Keratinocyte (primary cell): ENCODE results near the gene OR14A16. TPM values are rescaled to one million over a fixed set of nuclear protein-coding genes. Genes with fewer than 3 reads are reported as not detected.

Source experiments
- DNase-seq: peaks from one replicate; pipeline ENCODE4 v3.0.0-alpha.2; 2011; ENCODE audit warnings: low read depth, missing footprints, low spot score
- FAIRE-seq: peaks from 2 replicates; lab custom pipeline; 2011; peaks lifted over from hg19 to GRCh38; lab: Jason Lieb, UNC
- H2AFZ ChIP-seq: 2 replicates; pipeline ENCODE4 v1.6.0; 2012; ENCODE audit warnings: low read length, control low read depth, inconsistent platforms; ENCODE audit not compliant: control insufficient read depth
- H3K27ac ChIP-seq: 2 replicates; pipeline ENCODE4 v1.5.1; 2011; ENCODE audit warnings: low read length; ENCODE audit not compliant: control insufficient read depth, insufficient read depth
- H3K27me3 ChIP-seq: 3 replicates; pipeline ENCODE4 v1.6.0; 2011; ENCODE audit warnings: low read length; ENCODE audit not compliant: control insufficient read depth, insufficient read depth; ENCODE audit errors: extremely low read depth
- H3K36me3 ChIP-seq, 2 experiments: 2 replicates in 1 of 2; 3 replicates in 1 of 2; pipeline ENCODE4 v1.5.1; 2011; ENCODE audit warnings: low read length in 2 of 2, mild to moderate bottlenecking in 1 of 2; ENCODE audit not compliant: control insufficient read depth in 2 of 2, insufficient read depth in 2 of 2; ENCODE audit errors: extremely low read depth in 1 of 2
- H3K4me1 ChIP-seq: 3 replicates; pipeline ENCODE4 v1.5.1; 2011; ENCODE audit warnings: low read length; ENCODE audit not compliant: control insufficient read depth, insufficient read depth; ENCODE audit errors: extremely low read depth
- H3K4me2 ChIP-seq: 3 replicates; pipeline ENCODE4 v1.6.0; 2011; ENCODE audit warnings: low read depth, low read length; ENCODE audit not compliant: control insufficient read depth, insufficient read depth; ENCODE audit errors: extremely low read depth
- H3K4me3 ChIP-seq, 3 experiments: fragments of 200-600 bp in 1 of 3; sonication (generic) in 1 of 3; 2 replicates in 2 of 3; 3 replicates in 1 of 3; pipeline ENCODE4 v1.5.1; 2011 to 2016; ENCODE audit warnings: low read length in 3 of 3, mild to moderate bottlenecking in 3 of 3, control low read depth in 2 of 3, inconsistent platforms in 1 of 3, low read depth in 1 of 3, mixed read lengths in 1 of 3, mixed run types in 1 of 3, moderate library complexity in 1 of 3; ENCODE audit not compliant: control insufficient read depth in 2 of 3, insufficient read depth in 2 of 3; ENCODE audit errors: extremely low read depth in 1 of 3
- H3K79me2 ChIP-seq: 2 replicates; pipeline ENCODE4 v1.6.0; 2012; ENCODE audit warnings: low read length; ENCODE audit not compliant: control insufficient read depth, insufficient read depth
- H3K9ac ChIP-seq: 3 replicates; pipeline ENCODE4 v1.6.0; 2011; ENCODE audit warnings: low read length; ENCODE audit not compliant: control insufficient read depth, insufficient read depth; ENCODE audit errors: extremely low read depth
- H3K9me1 ChIP-seq: 3 replicates; pipeline ENCODE4 v1.6.0; 2011; ENCODE audit warnings: low read length; ENCODE audit not compliant: control insufficient read depth, insufficient read depth; ENCODE audit errors: extremely low read depth
- H3K9me3 ChIP-seq: 2 replicates; pipeline ENCODE4 v1.5.1; 2012; ENCODE audit warnings: low read depth, low read length; ENCODE audit not compliant: control insufficient read depth
- H4K20me1 ChIP-seq: 3 replicates; pipeline ENCODE4 v1.6.0; 2011; ENCODE audit warnings: low read length; ENCODE audit not compliant: control insufficient read depth, insufficient read depth; ENCODE audit errors: extremely low read depth
- EZH2 ChIP-seq: IDR thresholded peaks from one replicate; pipeline ENCODE4 v1.6.1; 2012; ENCODE audit warnings: inconsistent platforms, mild to moderate bottlenecking, low read length, moderate library complexity
- dilution Hi-C: fragments of 300-500 bp; cut with MboI; formaldehyde crosslinking; loops from one replicate; pipeline ENCODE4 v1.7.0; 2020; ENCODE audit warnings: low sequenced_read_pairs; ENCODE audit not compliant: extremely low pct_ligation_motif_present
- polyA plus RNA-seq, 5 experiments: library from polyadenylated mRNA; depleted of rRNA in 3 of 5; stranded (reverse) in 3 of 5; stranded (forward) in 1 of 5; unstranded in 1 of 5; fragments of >200 nt; gene quantifications; 1 replicate in 1 of 5; 2 replicates in 3 of 5; 3 replicates in 1 of 5; pipeline versions ENCODE4 v1.2.1 to v1.2.3, GENCODE V29; 2011 to 2012; ENCODE audit warnings: missing spikeins in 2 of 5, low read depth in 1 of 5, low replicate concordance in 1 of 5
- TF ChIP-seq, protein P1 (sequence below), 3 experiments: IDR thresholded peaks in 1 of 3; conservative IDR thresholded peaks in 1 of 3; optimal IDR thresholded peaks in 1 of 3; 2 replicates in 2 of 3; 3 replicates in 1 of 3; pipeline versions ENCODE3 to v1.5.1; 2011; ENCODE audit warnings: low read length in 3 of 3, mild to moderate bottlenecking in 3 of 3, moderate library complexity in 2 of 3, control low read depth in 1 of 3, inconsistent platforms in 1 of 3; ENCODE audit not compliant: insufficient read depth in 2 of 3; ENCODE audit errors: extremely low read depth in 1 of 3

Gene OR14A16
- polyA plus RNA-seq, 1 donor (not counting 4 experiments of a cell fraction or from before 2014, with no cell fraction given): not detected

DNA sequence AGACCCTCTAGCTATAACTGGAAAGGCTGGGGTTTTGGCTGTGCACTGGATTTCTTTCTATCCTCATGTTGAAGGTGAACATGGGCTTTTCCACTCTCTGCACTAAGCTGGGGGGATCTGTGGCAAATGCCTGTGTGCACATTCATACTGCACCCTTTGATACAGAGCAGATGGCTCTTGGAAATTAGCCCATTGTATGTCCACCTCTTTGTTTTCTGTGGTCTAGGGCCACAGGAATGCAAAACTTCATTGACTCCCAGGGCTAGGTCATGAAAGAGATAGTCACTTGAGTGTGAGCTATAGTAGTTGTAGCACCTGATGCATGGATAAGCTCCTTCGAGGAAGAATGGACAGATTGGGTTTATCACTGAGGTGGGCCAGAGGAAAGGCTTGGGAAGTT is 5.7 kb upstream of the OR14A16 start:
- H3K36me3 ChIP-seq: no peaks in the 10 kb centered on the region
- no peak overlapping the region for H3K4me3 ChIP-seq
- TF ChIP-seq EZH2: no peak
- TF ChIP-seq, protein P1, sequence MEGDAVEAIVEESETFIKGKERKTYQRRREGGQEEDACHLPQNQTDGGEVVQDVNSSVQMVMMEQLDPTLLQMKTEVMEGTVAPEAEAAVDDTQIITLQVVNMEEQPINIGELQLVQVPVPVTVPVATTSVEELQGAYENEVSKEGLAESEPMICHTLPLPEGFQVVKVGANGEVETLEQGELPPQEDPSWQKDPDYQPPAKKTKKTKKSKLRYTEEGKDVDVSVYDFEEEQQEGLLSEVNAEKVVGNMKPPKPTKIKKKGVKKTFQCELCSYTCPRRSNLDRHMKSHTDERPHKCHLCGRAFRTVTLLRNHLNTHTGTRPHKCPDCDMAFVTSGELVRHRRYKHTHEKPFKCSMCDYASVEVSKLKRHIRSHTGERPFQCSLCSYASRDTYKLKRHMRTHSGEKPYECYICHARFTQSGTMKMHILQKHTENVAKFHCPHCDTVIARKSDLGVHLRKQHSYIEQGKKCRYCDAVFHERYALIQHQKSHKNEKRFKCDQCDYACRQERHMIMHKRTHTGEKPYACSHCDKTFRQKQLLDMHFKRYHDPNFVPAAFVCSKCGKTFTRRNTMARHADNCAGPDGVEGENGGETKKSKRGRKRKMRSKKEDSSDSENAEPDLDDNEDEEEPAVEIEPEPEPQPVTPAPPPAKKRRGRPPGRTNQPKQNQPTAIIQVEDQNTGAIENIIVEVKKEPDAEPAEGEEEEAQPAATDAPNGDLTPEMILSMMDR (optimal IDR thresholded peaks at IDR 0.05 in 1 of 3, IDR thresholded peaks at IDR 0.05 in 1 of 3, conservative IDR thresholded peaks at IDR 0.05 in 1 of 3; ENCODE audit: extremely low read depth in 1 of 3, insufficient read depth in 2 of 3, low read length in 3 of 3): no peak
- FAIRE-seq: no peak
- H4K20me1 ChIP-seq: no peaks in the 10 kb centered on the region
- H3K4me1 ChIP-seq: no peaks in the 10 kb centered on the region
- dilution Hi-C loops: no loop called here
- no peak overlapping the region for H3K4me2 ChIP-seq
- H3K79me2 ChIP-seq: no peaks in the 10 kb centered on the region
- no peaks in the 10 kb centered on the region for H3K9me1 ChIP-seq
- peaks cover 2% of the 10 kb centered on the region for H3K9me3 ChIP-seq
- H3K27ac ChIP-seq: no peak overlapping the region
- no peak overlapping the region for H2AFZ ChIP-seq
- no peak overlapping the region for H3K9ac ChIP-seq
- no peaks in the 10 kb centered on the region for H3K27me3 ChIP-seq
- DNase-seq: no peak

GRCh38 chr1:247825362-247825761 is 1.4 kb upstream of the OR14A16 start:
- FAIRE-seq: no peak
- no peaks in the 10 kb centered on the region for H3K27me3 ChIP-seq

More at GRCh38 chr1:247825362-247825761, 1.4 kb upstream of the OR14A16 start:
- dilution Hi-C loops: no loop called here
- H3K4me2 ChIP-seq: no peak overlapping the region
- no peak for DNase-seq
- no peak overlapping the region for H2AFZ ChIP-seq
- H3K79me2 ChIP-seq: no peaks in the 10 kb centered on the region
- no peaks in the 10 kb centered on the region for H3K9me1 ChIP-seq
- H3K4me3 ChIP-seq: no peak overlapping the region
- no peaks in the 10 kb centered on the region for H4K20me1 ChIP-seq
- H3K36me3 ChIP-seq: no peaks in the 10 kb centered on the region
- H3K4me1 ChIP-seq: no peaks in the 10 kb centered on the region
- H3K9ac ChIP-seq: no peak overlapping the region
- TF ChIP-seq, protein P1 (optimal IDR thresholded peaks at IDR 0.05 in 1 of 3, IDR thresholded peaks at IDR 0.05 in 1 of 3, conservative IDR thresholded peaks at IDR 0.05 in 1 of 3; ENCODE audit: extremely low read depth in 1 of 3, insufficient read depth in 2 of 3, low read length in 3 of 3): no peak
- TF ChIP-seq EZH2: no peak
- no peak overlapping the region for H3K27ac ChIP-seq
- no peaks in the 10 kb centered on the region for H3K9me3 ChIP-seq
